Tibial nerve (tissue), 4 donors: ENCODE results near the gene C6orf47. TPM values are rescaled to one million over a fixed set of nuclear protein-coding genes. Genes with fewer than 3 reads are reported as not detected.

Experiments
- DNase-seq, 2 donors: peaks; one replicate each; pipeline ENCODE4 v3.0.0-alpha.2; 2019; ENCODE audit warnings: low spot score in 2 of 2
- H3K27ac ChIP-seq, 4 donors: fragments of 200-600 bp; sonication (generic) in 3 of 4; one replicate each; pipeline ENCODE4 v1.5.1; 2017 to 2019; ENCODE audit warnings: mild to moderate bottlenecking in 1 of 4
- H3K27me3 ChIP-seq, 2 donors: fragments of 200-600 bp; sonication (generic) in 1 of 2; one replicate each; pipeline versions ENCODE4 v1.5.1 to v1.6.0; 2017 to 2019
- H3K36me3 ChIP-seq, 3 donors: fragments of 200-600 bp; sonication (generic); one replicate each; pipeline ENCODE4 v1.5.1; 2018 to 2019
- H3K4me1 ChIP-seq, 4 donors: fragments of 200-600 bp; sonication (generic) in 3 of 4; one replicate each; pipeline ENCODE4 v1.5.1; 2017 to 2019
- H3K4me3 ChIP-seq, 4 donors: fragments of 200-600 bp; sonication (generic) in 3 of 4; one replicate each; pipeline ENCODE4 v1.5.1; 2017 to 2019; ENCODE audit warnings: mild to moderate bottlenecking in 1 of 4, moderate library complexity in 1 of 4
- H3K9me3 ChIP-seq, 4 donors: fragments of 200-600 bp; sonication (generic) in 3 of 4; one replicate each; pipeline ENCODE4 v1.5.1; 2017 to 2019
- EP300 ChIP-seq, 2 donors: sonication (generic); formaldehyde crosslinking; IDR thresholded peaks; one replicate each; pipeline ENCODE4 v1.6.1; 2017; ENCODE audit warnings: antibody characterized with exemption in 2 of 2, mild to moderate bottlenecking in 1 of 2
- POLR2A ChIP-seq, 2 donors: fragments of 450-650 bp; IDR thresholded peaks; one replicate each; pipeline ENCODE4 v1.6.1; 2017; ENCODE audit warnings: antibody characterized with exemption in 2 of 2, mild to moderate bottlenecking in 2 of 2, moderate library complexity in 2 of 2
- WGBS, 2 donors: methylation state at CpG; one replicate each; pipeline ENCODE4 v1.1.5; 2018; 5-methylcytosine and 5-hydroxymethylcytosine counted together
- total RNA-seq, 4 donors: library from RNA; depleted of rRNA; stranded (reverse); fragments of >200 nt; gene quantifications; one replicate each; pipeline ENCODE4 v1.1.0, GENCODE V29; 2016
- TF ChIP-seq, protein P1 (sequence below), 5 experiments: fragments of 200-600 bp in 3 of 5; fragments of 450-650 bp in 2 of 5; sonication (generic) in 3 of 5; IDR thresholded peaks; one replicate each; pipeline ENCODE4 v1.5.1; 2016 to 2019; ENCODE audit warnings: antibody characterized with exemption in 5 of 5, mild to moderate bottlenecking in 3 of 5, moderate library complexity in 2 of 5

The C6orf47 gene
- total RNA-seq, 4 donors from 2014 or later = 13.8 to 23.3 (median 20.5) TPM

DNA sequence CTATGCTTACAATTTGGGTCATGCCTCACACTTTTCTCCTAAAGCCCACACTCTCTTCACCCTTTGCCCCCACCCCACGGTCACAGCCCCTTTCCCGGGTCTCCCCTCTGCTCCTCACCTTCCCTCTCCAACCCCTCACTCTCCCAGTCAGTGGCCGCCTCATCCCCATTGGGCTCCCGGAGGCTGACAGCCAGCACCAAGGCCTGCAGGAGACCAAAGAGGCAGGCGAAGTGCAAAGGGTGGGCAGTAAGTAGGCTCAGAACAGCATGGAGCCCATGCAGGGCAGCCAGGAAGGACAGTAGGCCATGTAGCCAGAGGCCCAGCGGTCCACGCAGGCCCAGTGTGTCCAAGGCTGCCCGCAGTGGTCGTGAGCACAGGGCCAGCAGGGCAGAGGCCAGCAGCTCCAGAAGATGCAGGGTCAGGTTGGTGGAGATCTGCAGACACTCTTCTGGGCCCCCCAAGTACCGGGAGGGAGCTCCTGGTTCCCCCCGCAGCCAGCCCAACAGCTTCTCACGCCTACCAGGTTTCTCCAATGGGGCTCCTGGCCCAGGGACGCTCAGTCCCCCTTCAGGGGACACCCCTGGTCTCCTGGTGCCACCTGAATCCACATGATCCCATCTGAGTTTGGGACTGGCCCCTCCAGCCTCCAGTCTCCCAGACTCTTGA is 1.5 kb downstream of the C6orf47 start:
- WGBS, 2 donors = 75% methylated on average over 11 to 13 of the region's 13 CpGs
- peak overlapping the region in 3 of 4 donors; percentile 81 to 91 (median 89) for H3K27ac ChIP-seq
- peak overlapping the region; percentile 52 to 81 (median 74) for H3K4me3 ChIP-seq
- no peak for DNase-seq
- no peak for TF ChIP-seq EP300 (IDR thresholded peaks at IDR 0.05)
- TF ChIP-seq, protein P1, sequence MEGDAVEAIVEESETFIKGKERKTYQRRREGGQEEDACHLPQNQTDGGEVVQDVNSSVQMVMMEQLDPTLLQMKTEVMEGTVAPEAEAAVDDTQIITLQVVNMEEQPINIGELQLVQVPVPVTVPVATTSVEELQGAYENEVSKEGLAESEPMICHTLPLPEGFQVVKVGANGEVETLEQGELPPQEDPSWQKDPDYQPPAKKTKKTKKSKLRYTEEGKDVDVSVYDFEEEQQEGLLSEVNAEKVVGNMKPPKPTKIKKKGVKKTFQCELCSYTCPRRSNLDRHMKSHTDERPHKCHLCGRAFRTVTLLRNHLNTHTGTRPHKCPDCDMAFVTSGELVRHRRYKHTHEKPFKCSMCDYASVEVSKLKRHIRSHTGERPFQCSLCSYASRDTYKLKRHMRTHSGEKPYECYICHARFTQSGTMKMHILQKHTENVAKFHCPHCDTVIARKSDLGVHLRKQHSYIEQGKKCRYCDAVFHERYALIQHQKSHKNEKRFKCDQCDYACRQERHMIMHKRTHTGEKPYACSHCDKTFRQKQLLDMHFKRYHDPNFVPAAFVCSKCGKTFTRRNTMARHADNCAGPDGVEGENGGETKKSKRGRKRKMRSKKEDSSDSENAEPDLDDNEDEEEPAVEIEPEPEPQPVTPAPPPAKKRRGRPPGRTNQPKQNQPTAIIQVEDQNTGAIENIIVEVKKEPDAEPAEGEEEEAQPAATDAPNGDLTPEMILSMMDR (IDR thresholded peaks at IDR 0.05) = no peak
- no peak for TF ChIP-seq POLR2A (IDR thresholded peaks at IDR 0.05)
- no peaks in the 10 kb centered on the region for H3K27me3 ChIP-seq
- peaks cover 0 to 56% (median 0%) of the 10 kb centered on the region in 3 donors for H3K36me3 ChIP-seq
- H3K9me3 ChIP-seq = no peaks in the 10 kb centered on the region
- H3K4me1 ChIP-seq = peaks cover 0 to 64% (median 34%) of the 10 kb centered on the region in 4 donors

DNA sequence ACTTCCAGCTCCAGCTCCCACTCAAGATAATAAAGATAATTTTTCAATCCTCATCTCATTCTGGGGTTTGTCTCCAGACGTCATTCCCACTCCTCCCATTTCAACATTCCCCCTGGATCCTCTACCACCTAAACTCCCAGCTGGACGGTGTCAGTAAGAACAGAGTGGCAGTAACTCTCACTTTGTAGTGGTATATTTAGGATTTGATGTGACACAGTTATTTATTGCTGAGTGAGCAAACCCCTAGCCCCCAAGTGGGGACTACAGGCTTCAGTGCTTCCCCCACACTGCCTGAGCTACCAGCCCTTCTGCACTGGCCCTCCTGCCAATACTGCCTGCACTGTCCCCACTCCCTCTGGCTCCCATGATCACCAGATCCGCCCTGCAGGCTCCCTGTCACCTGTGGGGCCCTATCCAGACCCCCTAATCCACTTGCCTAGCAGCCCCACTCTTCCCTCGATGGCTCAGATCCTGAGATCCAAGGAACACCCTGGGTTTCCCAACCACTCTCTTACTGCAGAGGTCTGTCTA is 2.4 kb downstream of the C6orf47 start:
- Histone ChIP-seq H3K9me3 (no peaks in the 10 kb centered on the region), H3K4me1 (peaks cover 0 to 63% (median 32%) of the 10 kb centered on the region in 4 donors), H3K27ac (no peak overlapping the region), H3K27me3 (no peaks in the 10 kb centered on the region), H3K36me3 (peaks cover 0 to 49% (median 0%) of the 10 kb centered on the region in 3 donors), H3K4me3 (no peak overlapping the region)
- TF ChIP-seq, protein P1 (IDR thresholded peaks at IDR 0.05) = no peak
- TF ChIP-seq POLR2A (IDR thresholded peaks at IDR 0.05) = no peak
- no peak for TF ChIP-seq EP300 (IDR thresholded peaks at IDR 0.05)
- no peak for DNase-seq
- 73 to 79% methylated on average over 4 of the region's 4 CpGs for WGBS, 2 donors

DNA sequence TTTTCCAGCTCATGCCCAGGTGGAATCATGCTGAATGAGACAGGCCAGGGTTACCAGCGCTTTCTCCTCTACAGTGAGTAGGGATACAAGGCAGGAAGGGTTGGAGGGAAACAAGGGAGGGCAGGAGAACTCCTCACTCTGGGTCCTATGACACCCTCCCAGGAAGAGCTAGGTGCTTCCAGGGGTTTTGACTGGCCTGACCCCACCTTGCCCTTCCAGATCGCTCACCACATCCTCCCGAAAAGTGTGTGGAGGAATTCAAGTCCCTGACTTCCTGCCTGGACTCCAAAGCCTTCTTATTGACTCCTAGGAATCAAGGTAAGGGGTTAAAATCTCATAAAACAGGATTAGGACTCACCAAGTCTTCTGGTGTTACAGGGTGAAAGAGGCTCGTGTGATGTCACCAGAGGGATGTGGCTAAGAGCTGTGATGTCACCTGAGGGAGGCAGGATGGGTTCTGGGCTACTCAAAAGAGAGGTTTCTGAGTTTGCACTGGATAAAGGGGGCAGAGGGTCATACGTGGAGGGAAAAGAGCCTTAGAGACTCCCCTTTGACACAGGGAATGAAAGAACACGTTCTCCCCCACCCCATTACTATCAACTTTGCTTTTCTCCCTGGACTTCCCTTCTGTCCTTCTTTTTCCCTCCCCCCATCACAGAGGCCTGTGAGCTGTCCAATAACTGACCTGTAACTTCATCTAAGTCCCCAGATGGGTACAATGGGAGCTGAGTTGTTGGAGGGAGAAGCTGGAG is 3.0 kb downstream of the C6orf47 start:
- peaks cover 0 to 57% (median 29%) of the 10 kb centered on the region in 4 donors for H3K4me1 ChIP-seq
- H3K27ac ChIP-seq = no peak overlapping the region
- peaks cover 0 to 46% (median 0%) of the 10 kb centered on the region in 3 donors for H3K36me3 ChIP-seq
- H3K4me3 ChIP-seq = no peak overlapping the region
- TF ChIP-seq POLR2A (IDR thresholded peaks at IDR 0.05) (no peak), EP300 (IDR thresholded peaks at IDR 0.05) (no peak)
- TF ChIP-seq, protein P1 (IDR thresholded peaks at IDR 0.05) = no peak
- H3K9me3 ChIP-seq = no peaks in the 10 kb centered on the region
- H3K27me3 ChIP-seq = no peaks in the 10 kb centered on the region
- no peak for DNase-seq
- WGBS, 2 donors = 72 to 73% methylated on average over 6 of the region's 6 CpGs

DNA sequence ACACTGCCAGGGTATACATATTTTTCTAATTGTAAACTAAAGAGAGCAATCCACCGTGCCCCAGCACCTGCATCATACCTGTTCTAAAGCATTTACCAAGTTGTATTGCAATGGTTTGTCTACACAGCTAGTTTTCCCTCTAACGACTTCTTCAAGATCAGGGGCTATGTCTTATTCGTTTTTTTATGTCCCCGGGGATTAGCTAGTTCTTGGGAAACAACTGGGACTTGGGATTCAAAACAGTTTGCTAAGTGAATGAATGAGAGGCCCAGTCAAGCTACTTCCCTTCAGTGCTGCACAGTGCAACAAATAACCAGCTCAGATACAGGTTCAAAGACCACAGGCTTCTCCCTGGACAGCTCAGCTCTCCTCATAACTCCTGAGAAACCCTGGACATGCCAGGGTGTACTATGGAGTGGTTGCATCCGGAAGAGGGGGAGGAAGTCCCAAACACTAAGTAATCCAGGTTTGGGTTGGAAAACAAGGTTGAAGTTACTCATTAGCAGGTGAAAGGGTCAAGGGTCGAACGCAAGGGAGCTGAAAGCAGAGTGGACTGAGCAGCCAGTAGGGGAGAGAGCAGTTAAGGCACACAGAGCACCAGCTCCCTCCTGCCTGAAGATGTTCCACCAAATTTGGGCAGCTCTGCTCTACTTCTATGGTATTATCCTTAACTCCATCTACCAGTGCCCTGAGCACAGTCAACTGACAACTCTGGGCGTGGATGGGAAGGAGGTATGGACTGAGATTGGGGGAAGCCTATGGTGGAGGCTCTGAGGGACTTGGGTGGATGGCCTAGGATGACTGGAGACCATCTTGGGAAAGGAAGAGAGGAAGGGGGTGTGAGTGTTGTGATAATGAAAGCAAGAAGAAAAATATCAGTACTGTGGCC is 5.0 kb downstream of the C6orf47 start, which contains the start of gene APOM:
Gene APOM (plus strand): TSS at position 546 of the 889 bp plus-strand sequence. CDS start 73 bp downstream, at position 619.
- H3K36me3 ChIP-seq = peaks cover 0 to 36% (median 0%) of the 10 kb centered on the region in 3 donors
- DNase-seq = no peak
- H3K4me1 ChIP-seq = peaks cover 0 to 50% (median 38%) of the 10 kb centered on the region in 4 donors
- 83% methylated on average over 8 of the region's 8 CpGs for WGBS, 2 donors
- no peaks in the 10 kb centered on the region for H3K27me3 ChIP-seq
- no peak within 1 kb of the TSS for H3K27ac ChIP-seq
- no peak for TF ChIP-seq POLR2A (IDR thresholded peaks at IDR 0.05)
- no peak for TF ChIP-seq EP300 (IDR thresholded peaks at IDR 0.05)
- TF ChIP-seq, protein P1 (IDR thresholded peaks at IDR 0.05) = no peak
- no peak within 1 kb of the TSS for H3K4me3 ChIP-seq
- no peaks in the 10 kb centered on the region for H3K9me3 ChIP-seq
